Activated CD8-positive, alpha-beta T cell treated with anti-CD3 and anti-CD28 coated beads, Interleukin-2, amount 10 ng/mL, durations not matched to agents 7 days and 5 days (primary cell): ENCODE measurements around the gene SHISAL1. TPM values are rescaled to one million over a fixed set of nuclear protein-coding genes. Genes with fewer than 3 reads are reported as not detected.

Experiments used
- ATAC-seq: fragments of 150-1000 bp; cut with Tn5 transposase; one replicate; pipeline ENCODE4 v1.10.0; 2021; ENCODE audit warnings: moderate library complexity
- CTCF ChIA-PET: fragments of 350-600 bp; sonication (Branson Sonifier 250); formaldehyde crosslinking; loops from one replicate; lab custom pipeline; 2021; ENCODE audit warnings: antibody characterized with exemption; lab: Charles Lee
- POLR2A ChIA-PET: fragments of 350-600 bp; sonication (Branson Sonifier 250); formaldehyde crosslinking; loops from one replicate; lab custom pipeline; 2021; ENCODE audit warnings: antibody characterized with exemption; lab: Charles Lee
- DNase-seq: peaks from one replicate; pipeline ENCODE4 v3.0.0-alpha.2; 2020
- H3K27ac Mint-ChIP-seq: one replicate; pipeline ENCODE4 v1.8.0; 2021; ENCODE audit warnings: mild to moderate bottlenecking, mixed read lengths
- H3K27me3 Mint-ChIP-seq: one replicate; pipeline ENCODE4 v1.8.0; 2021; ENCODE audit warnings: low read depth, mixed read lengths
- H3K36me3 Mint-ChIP-seq: one replicate; pipeline ENCODE4 v1.8.0; 2021; ENCODE audit warnings: low read depth, mixed read lengths
- H3K4me1 Mint-ChIP-seq: one replicate; pipeline ENCODE4 v1.8.0; 2021; ENCODE audit warnings: low read depth, mixed read lengths
- H3K4me3 Mint-ChIP-seq: one replicate; pipeline ENCODE4 v1.8.0; 2021; ENCODE audit warnings: mild to moderate bottlenecking, mixed read lengths
- H3K9me3 Mint-ChIP-seq: one replicate; pipeline ENCODE4 v1.8.0; 2022; ENCODE audit warnings: mixed read lengths; ENCODE audit not compliant: insufficient read depth
- total RNA-seq, 2 experiments: library from RNA; stranded (reverse); gene quantifications; one replicate each; pipeline ENCODE4 v1.2.3, GENCODE V29; 2021

SHISAL1 gene
- total RNA-seq, 2 experiments from 2014 or later = not detected

DNA sequence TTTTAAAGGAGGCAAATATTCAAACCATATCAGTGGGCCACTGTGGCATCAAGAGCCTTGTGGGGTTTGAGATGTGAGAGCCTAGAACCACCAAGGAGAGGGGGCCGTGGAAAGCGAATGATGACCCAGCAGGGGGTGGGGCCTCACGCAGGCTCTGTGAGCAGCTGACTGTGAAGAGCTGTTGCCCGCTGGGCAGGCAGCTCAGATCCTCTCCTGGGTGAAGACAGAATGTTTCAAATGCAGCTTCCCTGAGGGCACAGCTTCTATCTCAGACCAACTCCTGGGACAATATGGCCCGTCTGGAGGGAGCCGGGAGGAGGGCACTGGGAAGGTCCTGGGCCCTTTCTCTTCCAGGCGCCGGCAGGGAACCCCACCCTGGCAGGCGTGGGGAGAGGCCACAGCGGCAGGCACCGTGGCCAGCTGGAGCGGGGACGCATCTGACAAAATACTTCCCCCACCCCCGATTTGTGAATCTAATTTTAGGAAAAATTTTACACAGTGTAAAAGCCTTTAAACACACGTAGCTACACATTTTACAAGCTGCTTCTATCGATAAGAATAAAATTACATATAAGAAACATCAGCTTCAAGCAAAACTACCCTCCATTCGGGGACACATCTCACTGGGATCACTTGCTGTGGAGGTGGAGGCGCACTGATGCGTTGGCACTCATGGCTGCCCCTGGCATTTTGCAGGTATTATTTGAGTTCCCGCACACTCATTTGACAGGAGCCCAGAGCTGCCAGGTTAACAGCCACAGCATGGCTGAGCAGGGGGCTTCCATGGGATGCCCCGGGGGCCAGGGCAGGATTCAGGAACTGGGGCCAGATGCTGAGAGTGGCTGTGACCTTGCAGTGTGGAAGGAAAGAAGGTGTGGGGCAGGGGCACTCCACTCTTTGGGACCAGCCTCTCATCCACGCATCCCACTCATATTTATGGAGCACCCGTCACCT, 91.7 kb downstream of the SHISAL1 start:
- Mint-ChIP-seq H3K36me3 (no peaks in the 10 kb centered on the region), H3K4me3 (no peak overlapping the region), H3K27me3 (peaks cover 12% of the 10 kb centered on the region), H3K9me3 (no peaks in the 10 kb centered on the region), H3K27ac (no peak overlapping the region), H3K4me1 (no peaks in the 10 kb centered on the region)
- DNase-seq = no peak
- ChIA-PET POLR2A (no interaction called here), CTCF (no interaction called here)
- no peak for ATAC-seq

DNA sequence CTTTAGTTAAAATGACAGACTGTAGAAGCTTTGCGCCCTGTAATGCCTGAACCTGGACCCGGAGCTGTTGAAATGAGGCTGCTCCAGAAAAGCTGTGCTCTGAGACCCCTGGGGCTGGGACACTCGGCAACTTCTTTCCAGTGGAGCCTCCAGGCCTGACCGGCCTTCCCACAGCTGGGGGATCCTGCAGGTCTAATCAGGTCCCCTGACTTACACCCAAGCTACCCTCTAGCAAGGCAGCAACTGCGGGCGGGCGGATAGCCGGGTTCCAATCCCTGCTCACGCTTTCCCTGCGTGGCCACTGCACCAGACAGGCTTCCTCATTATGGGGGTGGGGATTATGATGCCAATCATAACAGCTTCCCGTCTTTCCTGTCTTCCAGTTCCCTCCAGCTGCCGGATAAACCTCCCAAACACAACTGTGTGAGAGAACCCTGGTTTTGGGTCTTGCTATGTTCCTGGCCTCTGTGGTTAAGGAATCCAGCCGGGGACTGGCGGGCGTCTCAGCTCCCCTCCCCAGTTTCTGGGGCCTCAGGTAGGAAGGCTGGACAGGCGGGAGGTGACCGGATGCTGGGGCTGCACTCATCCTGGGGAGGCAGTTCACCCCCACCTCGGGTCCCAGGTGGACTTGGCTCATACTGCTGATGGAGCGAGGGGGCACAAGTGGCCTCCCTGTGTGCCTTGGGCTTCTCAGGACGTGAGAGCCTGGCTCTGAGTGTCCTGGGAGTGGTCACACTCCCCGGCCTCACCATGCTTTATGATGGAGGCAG, 93.5 kb downstream of the SHISAL1 start:
- no peaks in the 10 kb centered on the region for H3K4me1 Mint-ChIP-seq
- no peak for DNase-seq
- ChIA-PET CTCF (no interaction called here), POLR2A (no interaction called here)
- no peaks in the 10 kb centered on the region for H3K9me3 Mint-ChIP-seq
- H3K36me3 Mint-ChIP-seq = no peaks in the 10 kb centered on the region
- ATAC-seq = no peak
- no peak overlapping the region for H3K4me3 Mint-ChIP-seq
- no peak overlapping the region for H3K27ac Mint-ChIP-seq
- H3K27me3 Mint-ChIP-seq = peaks cover 3% of the 10 kb centered on the region

DNA sequence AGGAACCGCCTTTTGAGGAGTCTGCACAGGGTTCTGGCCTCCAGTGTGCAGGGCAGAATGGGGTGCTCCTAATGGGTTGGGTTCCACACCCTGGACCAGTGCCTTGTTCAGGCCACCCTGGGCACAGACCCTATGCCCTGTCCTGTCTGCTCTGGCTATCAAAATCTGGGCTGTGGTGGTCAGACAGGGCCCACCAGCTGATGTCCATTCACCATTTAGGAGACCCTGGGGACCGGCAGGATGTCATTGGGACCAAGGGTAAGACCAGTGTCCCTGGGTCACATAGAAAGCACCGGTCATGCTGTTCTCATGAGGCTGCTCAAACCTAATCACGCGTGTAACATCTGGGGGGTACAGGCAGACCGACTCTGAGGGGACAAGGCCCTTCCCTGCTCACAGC, 94.7 kb downstream of the SHISAL1 start:
- no peak overlapping the region for H3K4me3 Mint-ChIP-seq
- no peak overlapping the region for H3K27ac Mint-ChIP-seq
- no peaks in the 10 kb centered on the region for H3K36me3 Mint-ChIP-seq
- no peaks in the 10 kb centered on the region for H3K4me1 Mint-ChIP-seq
- ATAC-seq = no peak
- no peak for DNase-seq
- no peaks in the 10 kb centered on the region for H3K9me3 Mint-ChIP-seq
- ChIA-PET CTCF (no interaction called here), POLR2A (interaction anchor here (1.3 kb wide), 1 partner anchor 11 kb away, joined by 3 read pairs; no protein-coding TSS in a partner anchor)
- no peaks in the 10 kb centered on the region for H3K27me3 Mint-ChIP-seq

DNA sequence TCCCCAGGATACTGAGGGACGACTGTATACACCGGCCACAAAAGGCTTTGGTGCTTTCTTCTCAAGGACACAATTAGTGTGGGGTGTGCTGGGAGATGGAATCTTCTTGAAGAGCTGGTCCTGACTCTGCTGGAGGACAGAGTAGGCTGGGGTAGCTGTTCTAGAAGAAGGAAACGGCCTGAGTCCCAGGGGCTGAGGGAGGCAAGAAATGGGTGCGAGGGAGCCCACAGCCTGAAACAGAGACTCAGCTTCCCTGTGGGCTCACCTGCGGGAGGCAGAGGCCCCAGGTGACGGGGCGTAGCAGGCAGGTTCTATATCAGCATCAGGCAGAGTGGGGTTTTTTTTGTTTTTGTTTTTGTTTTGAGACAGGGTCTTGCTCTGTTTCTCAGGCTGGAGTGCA, 95.4 kb downstream of the SHISAL1 start:
- Mint-ChIP-seq H3K27me3 (no peaks in the 10 kb centered on the region), H3K9me3 (no peaks in the 10 kb centered on the region), H3K27ac (no peak overlapping the region), H3K4me3 (no peak overlapping the region), H3K4me1 (no peaks in the 10 kb centered on the region), H3K36me3 (no peaks in the 10 kb centered on the region)
- ATAC-seq (no peak), DNase-seq (no peak)
- POLR2A ChIA-PET = interaction anchor here (1.3 kb wide), 1 partner anchor 10 kb away, joined by 3 read pairs; no protein-coding TSS in a partner anchor
- CTCF ChIA-PET = interaction anchor here (0.7 kb wide), 1 partner anchor 121 kb away, joined by 3 read pairs; no protein-coding TSS in a partner anchor

DNA sequence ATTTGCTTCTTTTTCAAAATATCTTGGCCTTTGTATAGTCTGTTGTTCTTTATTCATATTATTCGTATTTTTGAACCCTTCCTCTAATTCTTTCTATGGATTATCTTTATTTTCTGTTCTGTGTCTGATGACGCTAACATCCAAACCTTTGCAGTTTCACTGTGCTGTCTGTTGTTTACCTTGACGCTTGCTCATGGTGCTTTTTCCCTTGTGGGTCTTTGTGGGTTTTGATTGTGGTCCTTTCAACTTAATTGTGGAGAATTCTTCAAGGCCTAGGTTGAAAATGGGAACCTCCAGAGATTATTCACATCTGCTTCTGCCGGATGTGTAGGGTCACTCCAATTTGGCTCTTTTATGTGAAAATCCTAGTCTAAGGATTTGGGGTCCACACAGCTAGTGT, 97.5 kb downstream of the SHISAL1 start:
- no peaks in the 10 kb centered on the region for H3K27me3 Mint-ChIP-seq
- H3K4me1 Mint-ChIP-seq = no peaks in the 10 kb centered on the region
- H3K36me3 Mint-ChIP-seq = peaks cover 2% of the 10 kb centered on the region
- DNase-seq = no peak
- H3K4me3 Mint-ChIP-seq = no peak overlapping the region
- no peaks in the 10 kb centered on the region for H3K9me3 Mint-ChIP-seq
- no peak for ATAC-seq
- no peak overlapping the region for H3K27ac Mint-ChIP-seq
- CTCF ChIA-PET = no interaction called here
- POLR2A ChIA-PET = no interaction called here

DNA sequence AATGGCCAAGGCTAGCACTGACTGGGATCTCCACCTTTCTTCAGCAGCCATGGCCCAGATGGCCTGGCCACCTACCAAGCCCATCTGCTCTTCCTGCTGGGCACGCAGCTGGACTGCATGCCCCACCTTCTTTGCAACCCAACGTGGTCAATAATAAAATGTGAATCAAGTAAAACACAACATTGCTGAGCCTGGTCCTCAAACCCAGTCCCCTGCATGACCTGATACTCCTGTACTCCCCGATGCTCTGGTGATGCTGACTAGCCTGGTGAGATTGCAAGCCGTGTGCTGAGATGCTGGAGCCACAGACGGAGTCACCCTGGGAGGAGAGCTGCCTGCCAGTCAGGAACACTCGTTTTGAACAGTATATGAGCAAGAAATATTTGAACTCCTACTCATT, 98.0 kb downstream of the SHISAL1 start:
- CTCF ChIA-PET = no interaction called here
- POLR2A ChIA-PET = no interaction called here

DNA sequence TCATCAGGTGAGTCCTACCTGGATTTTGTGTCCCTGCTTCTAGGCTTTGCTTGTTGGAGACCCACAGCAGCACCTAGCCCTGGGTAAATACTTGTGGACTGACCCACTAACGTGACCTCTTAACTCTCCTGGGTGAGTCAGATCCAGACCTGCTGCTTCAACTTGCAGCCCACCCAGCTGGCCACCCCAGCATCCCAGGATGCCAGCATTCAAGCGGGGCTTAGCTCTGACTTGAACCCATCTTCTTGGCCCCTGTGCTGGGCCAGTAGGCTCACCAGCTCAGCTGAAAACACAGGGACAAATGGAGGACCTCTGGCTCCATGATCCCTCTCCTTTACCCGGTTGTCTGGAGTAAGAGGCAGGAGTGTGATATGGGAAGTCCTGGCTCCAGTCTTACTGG, 98.6 kb downstream of the SHISAL1 start:
- Mint-ChIP-seq H3K4me1 (peaks cover 9% of the 10 kb centered on the region), H3K27ac (no peak overlapping the region), H3K4me3 (no peak overlapping the region), H3K9me3 (no peaks in the 10 kb centered on the region), H3K36me3 (peaks cover 5% of the 10 kb centered on the region), H3K27me3 (no peaks in the 10 kb centered on the region)
- ChIA-PET POLR2A (no interaction called here), CTCF (no interaction called here)
- ATAC-seq (no peak), DNase-seq (no peak)

More for the DNA sequence above, 98.0 kb downstream of the SHISAL1 start:
- DNase-seq (peak; percentile 8), ATAC-seq (no peak)
- Mint-ChIP-seq H3K27me3 (no peaks in the 10 kb centered on the region), H3K4me3 (no peak overlapping the region), H3K36me3 (peaks cover 2% of the 10 kb centered on the region), H3K4me1 (peaks cover 5% of the 10 kb centered on the region), H3K27ac (no peak overlapping the region), H3K9me3 (no peaks in the 10 kb centered on the region)

DNA sequence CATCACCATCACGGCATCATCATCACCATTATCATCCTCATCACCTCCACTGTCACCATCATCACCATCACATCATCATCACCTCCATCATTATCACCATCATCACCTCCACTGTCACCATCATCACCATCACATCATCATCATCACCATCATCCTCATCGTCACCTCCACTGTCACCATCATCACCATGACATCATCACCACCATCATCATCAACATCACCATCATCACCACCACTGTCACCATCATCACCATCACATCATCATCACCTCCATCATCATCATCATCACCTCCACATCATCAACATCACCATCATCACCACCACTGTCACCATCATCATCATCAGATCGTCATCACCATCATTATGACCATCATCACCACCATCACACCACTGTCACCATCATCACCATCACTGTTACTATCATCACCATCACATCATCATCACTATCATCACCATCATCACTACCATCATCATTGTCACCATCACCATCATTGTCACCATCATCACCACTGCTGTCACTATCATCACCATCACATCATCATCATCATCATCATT, 99.2 kb downstream of the SHISAL1 start:
- POLR2A ChIA-PET = no interaction called here
- CTCF ChIA-PET = no interaction called here
- Mint-ChIP-seq H3K4me1 (peaks cover 13% of the 10 kb centered on the region), H3K27me3 (no peaks in the 10 kb centered on the region), H3K9me3 (peaks cover 4% of the 10 kb centered on the region), H3K4me3 (no peak overlapping the region), H3K36me3 (peaks cover 10% of the 10 kb centered on the region), H3K27ac (no peak overlapping the region)
- ATAC-seq (no peak), DNase-seq (no peak)

DNA sequence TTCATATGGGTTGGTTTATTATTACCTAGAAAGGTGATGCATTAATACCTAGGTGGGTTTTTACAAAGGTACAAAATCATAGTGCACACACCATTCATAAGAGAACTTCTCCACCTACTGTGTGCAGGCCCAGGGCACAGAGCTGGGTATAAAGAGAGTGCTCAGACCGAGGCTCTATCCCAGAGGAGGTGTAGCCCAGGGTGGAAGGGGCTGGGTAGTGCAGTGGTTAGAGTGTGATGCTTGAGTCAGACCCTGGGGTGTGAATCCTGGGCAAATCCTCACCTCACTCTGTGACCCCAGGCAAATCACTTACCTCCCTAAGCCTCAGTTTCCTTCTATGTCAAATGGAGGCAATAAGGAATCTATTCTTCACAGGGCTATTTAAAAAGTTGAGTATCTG, 99.8 kb downstream of the SHISAL1 start:
- POLR2A ChIA-PET = no interaction called here

DNA sequence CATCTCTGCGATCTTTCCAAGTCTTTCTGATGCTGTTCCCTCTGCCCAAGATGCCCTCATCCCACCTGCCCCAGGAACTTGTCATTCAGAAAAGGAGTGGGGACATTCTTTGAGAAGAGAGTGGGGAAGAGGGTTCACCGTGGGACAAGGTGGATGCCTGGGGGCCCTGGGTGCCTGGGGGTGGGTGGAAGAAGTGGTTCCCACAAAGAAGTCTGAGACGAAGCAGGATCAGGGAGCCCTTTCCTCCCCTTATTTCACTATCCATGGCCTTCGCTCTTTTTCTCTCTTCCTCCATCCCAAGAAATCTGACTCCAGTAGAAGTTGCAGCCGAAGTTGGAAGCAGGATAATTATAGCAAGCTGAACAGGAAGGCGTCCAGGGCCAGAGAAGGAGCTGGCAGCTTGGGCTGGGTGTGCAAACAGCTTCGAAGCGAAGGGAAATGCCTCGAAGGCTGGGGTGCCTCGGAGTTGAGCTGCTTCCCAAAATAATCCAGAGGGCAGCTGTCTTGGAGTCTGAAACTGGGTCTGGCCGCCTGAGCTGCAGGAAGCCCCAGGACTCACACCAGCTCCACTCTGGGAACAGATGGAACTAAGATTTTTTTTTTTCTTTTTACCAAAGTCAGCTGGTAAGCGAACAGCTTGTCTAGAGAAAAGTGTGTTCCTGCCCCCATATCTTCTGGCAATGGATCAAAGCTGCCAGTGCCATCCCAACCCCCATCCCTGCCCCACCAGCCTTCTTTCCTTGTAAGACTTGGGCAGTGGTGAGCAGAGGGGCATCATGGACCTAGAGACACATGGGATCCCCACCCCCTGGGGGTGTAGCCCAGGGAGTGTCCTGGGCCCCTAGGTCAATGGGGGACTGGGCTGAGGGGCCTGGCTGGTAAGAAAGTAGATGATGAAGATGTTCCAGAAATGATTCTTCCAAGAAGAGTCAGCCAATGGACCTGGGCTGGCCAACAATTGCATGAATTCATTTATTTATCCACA, 100.5 kb downstream of the SHISAL1 start:
- Mint-ChIP-seq H3K4me1 (peaks cover 13% of the 10 kb centered on the region), H3K9me3 (peaks cover 4% of the 10 kb centered on the region), H3K4me3 (no peak overlapping the region), H3K36me3 (peaks cover 12% of the 10 kb centered on the region), H3K27me3 (no peaks in the 10 kb centered on the region), H3K27ac (no peak overlapping the region)
- ATAC-seq (no peak), DNase-seq (no peak)
- POLR2A ChIA-PET = no interaction called here
- CTCF ChIA-PET = no interaction called here

More for the DNA sequence above, 99.8 kb downstream of the SHISAL1 start:
- Mint-ChIP-seq H3K27ac (no peak overlapping the region), H3K4me3 (no peak overlapping the region), H3K36me3 (peaks cover 12% of the 10 kb centered on the region), H3K27me3 (no peaks in the 10 kb centered on the region), H3K4me1 (peaks cover 13% of the 10 kb centered on the region), H3K9me3 (peaks cover 4% of the 10 kb centered on the region)
- CTCF ChIA-PET = no interaction called here
- DNase-seq (no peak), ATAC-seq (no peak)
